HG02973 (cell line): ENCODE data around the gene EHBP1.
"Not testable (repeated sequence)": the region's sequence is repeated elsewhere in the genome, so short reads cannot be mapped to it uniquely, and the experiment has no call there.

Experiments used
- ATAC-seq: cut with Tn5 transposase; IDR thresholded peaks from one replicate; pipeline ENCODE4 v1.9.1; 2021; ENCODE audit warnings: moderate library complexity; ENCODE audit not compliant: unreplicated experiment

EHBP1 gene

DNA sequence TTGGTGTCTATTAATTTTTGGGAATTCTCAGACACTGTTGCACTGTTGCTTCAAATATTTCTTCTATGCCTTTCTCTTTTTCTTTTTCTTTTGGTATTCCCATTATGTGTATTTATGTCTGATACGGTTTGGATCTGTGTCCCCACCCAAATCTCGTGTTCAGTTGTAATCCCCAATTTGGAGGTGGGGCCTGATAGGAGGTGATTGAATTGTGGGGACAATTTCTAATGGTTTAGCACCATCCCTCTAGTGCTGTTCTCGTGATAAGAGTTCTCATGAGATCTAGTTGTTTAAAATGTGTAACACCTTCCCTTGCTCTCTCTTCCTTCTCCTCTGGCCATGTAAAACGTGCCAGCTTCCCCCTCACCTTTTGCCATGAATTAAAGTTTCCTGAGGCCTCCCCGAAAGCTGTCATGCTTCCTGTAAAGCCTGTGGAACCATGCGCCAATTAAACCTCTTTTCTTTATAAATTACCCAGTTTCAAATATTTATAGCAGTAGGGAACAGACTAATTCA is 26.8 kb downstream of the EHBP1 start:
- no peak for ATAC-seq

DNA sequence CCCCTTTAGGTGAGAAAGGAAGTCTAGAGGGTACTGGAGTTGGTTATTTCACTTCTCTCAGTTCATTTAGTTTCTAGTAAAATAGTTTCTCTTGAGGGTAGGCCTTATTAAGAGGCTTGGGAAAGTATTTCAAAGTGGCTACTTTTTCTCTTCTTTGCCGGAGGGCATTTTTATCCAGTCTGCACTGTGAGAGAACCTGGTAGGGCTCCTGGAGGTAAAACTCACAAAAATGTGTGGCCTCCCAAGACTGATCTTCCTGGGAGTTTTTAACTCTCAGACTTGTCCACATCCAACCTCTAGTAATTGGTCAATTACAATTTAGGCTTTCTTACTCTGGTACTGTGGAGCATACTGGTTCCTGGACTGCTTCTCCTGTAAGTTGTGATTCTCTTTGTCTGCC is 28.0 kb downstream of the EHBP1 start:
- ATAC-seq, result no peak

DNA sequence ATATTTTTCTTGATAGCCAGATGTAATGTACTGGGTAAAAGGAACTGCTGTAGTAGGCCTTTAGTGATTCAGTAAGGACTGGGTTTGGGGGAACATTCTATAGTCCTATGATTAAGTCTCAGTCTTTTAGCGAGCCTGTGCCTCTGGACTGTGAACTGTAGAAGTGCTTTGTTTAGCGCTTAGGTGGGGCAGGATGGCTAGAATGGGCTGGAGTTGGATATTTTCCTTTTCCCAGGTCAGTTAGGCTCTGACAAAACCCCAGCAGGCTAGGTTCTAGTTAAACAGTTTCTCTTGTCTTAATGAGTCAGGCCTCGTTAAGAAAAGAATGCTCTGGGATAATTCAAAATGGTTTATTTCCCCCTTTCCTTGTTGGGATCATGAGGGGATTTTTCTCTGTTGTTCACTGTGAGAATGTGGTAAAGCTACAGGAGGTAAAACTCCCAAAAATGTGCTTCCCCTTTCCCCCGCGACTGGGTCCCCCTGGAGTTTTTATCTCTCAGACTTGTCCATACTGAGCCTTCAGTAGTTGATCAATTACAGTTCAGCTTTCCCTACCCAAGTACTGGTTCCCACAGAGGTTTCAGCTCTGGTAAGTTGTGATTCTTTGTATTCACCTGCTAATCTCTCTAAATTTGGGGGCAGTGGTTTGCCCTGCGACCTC is 31.5 kb downstream of the EHBP1 start:
- ATAC-seq, result no peak

DNA sequence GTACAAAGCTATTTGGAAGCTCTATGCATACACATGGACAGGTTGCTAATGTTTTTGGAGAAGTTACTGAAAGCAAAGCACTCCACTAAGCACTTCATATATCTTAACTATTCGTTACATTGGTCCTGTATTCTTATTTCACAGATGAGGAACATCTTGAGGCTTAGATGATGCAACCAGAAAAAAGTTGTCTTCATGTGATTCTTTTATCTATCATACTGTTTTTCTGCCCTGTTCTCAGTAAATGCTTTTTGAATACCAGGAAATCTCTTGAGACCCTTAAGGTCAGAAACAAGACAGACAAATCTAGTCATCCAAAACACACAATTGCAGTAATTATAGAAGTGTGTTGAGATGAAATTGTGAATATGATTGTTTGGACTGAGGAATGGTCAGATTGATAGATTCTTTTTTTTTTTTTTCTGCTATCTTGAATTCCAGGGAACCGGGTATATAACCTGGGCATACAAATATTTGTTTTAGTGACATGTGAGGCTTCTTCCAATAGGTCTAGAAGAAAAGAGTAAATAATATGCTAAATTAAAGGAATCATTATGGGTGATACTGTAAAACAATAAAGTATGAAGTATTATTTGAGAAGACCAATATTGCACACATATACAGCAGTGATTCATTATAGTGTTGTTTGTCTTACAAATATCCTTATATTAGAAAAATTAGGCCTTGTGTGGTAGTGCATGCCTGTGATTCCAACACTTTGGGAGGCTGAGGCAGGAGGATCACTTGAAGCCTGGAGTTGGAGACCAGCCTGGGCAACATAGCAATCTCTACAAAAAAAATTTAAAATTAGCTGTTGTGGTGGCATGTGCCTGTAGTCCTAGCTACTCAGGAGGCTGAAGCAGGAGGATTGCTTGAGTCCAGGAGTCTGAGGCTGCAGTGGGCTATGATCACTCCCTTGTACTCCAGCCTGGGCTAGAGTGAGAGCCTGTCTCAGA is 33.7 kb downstream of the EHBP1 start:
- ATAC-seq, result no peak

DNA sequence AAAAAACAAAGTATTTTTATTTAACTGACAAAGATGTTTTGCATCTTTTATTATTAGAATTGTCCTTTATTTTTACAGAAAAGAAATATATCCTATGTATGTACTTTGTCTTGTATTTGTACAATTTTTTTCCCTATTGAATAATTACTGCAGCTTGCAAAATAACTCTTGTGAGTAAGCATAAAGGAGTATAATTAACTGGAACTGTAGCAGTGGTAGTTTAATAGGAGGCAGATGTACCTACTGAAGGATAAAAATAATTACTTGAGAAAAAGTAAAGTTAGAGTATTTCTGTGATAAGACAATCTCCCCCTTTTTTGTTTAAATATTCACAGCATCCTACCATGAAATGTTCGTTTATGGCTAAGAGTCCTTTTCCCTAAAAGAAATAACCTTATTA is 34.7 kb downstream of the EHBP1 start:
- ATAC-seq, result no peak

DNA sequence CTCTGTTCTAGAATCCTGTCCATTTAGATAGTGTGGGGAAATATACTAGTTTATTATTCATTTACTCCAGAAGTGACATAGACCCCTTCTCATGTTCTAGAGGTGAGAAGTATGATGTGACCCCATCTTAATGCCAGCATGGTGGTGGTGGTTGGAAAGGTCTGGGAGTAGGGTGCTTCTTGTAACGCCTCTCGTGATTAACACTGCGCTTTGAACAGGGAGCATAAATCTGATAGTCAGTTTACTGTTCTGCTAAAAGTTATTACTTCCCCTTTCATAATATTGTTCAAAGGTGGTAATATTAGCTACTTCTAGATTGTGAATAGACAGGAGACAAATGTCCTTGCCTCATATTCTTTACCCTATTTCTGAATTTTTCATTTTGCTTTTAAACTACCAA is 35.6 kb downstream of the EHBP1 start:
- no peak for ATAC-seq

DNA sequence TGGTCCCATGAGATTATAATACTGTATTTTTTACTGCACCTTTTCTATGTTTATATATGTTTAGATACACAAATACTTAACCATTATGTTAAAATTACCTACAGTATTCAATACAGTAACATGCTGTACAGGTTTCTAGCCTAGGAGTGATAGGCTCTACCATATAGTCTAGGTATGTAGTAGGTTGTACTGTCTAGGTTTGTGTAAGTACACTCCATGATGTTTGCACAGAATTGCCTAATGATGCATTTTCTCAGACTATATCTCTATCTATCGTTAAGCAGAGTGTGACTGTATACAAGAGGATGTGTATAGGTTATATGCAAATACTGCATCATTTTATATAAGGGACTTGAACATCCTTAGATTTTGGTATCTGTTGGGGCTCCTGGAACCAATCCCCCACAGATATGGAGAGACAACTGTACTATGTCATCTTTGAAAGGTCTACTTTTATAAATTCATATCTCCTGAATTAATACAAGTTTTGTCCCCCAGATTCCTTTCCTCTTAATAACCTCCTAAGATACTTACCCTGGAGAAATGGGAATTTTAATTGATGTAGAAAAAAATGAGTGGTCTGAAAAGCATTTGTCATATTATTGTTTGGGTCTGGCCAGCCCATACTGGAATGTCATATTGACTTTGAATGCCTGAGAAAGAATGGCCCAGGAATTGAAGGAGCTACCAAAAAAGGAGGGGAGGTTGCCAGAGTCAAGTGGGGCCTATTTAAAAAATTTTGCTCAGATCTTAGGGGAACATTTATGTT is 36.6 kb downstream of the EHBP1 start:
- ATAC-seq, result no peak

DNA sequence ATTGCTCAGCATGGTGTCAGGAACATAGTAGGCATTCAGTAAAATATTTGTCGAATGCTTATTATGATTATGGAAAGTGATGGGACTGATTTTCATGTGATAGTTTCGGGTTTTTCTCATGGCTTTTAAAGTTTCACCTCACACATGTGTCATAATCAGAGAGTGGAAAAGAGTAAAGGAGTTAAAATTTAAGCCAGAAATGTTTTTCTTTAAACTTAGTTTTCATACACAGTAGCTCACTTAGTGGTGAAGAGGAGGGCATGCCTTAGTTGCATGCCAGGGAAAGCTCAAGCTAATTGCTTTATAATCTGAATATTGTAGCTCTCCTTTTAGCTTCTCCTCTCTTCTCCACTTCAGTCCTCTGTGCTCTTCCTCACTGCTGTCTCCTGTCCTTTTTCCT is 38.0 kb downstream of the EHBP1 start:
- ATAC-seq, result no peak

DNA sequence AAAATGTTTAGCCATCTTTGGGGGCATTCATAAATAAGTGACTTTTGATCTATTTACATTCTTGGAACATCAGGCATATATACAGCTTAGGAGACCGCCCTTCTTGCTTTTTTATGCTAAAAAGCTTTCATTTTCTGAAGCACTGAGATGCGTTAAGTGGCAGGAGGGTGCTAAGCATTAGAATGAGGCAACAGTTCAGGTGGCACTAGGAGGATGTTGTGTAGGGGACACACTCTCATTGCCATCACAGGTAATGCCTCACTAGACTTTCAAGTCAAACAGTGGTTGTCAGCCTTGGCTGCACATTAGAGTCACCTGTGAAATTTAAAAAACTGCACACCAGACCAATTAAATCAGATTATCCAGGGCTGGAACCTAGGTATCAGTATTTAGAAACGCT is 39.1 kb downstream of the EHBP1 start:
- ATAC-seq, result no peak

DNA sequence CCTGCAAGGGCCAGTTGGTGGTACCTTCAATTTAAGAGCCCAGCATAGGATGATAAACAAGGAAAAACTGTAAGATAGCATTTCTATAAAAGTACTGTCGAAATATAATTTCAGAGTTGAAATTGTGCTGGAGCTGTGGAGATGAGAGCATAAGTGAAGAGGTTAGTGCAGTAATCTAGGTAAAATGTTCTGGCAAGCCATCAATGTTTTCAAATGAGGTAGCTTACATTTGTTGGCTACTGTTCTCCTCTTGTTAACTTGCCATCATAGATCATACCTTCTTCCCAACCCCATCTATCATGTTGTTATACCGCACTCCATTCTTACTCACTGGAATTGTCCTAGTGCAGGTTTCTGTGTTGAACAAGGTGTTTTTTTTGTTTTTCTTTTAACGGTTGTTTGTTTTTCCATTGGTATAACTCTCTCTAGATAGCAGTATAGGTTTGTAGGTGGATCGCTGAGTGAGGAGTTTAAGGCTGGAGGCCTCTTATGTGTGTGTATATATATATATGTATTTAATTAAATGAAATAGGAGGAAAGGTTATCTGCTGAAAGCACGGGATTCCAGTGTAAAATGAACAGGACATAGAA is 40.5 kb downstream of the EHBP1 start:
- ATAC-seq, result no peak

DNA sequence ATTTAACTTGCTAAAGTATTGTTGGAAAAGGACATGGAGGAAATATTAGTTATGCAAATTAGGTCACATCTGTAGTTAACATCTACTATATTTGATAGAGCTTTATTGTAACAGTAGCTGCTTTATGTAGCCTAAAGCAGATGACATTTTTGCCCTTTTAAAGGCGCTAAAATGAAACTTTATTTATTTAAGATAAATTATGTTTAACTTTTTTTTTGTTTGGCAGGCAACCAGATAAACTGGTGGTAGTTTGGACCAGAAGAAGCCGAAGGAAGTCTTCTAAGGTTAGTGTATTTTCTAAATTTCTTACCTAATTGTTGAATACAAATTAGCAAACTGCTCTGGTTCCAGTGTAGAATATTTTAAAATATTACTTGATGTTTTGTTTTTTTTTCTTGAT is 41.7 kb downstream of the EHBP1 start:
- ATAC-seq, result no peak

DNA sequence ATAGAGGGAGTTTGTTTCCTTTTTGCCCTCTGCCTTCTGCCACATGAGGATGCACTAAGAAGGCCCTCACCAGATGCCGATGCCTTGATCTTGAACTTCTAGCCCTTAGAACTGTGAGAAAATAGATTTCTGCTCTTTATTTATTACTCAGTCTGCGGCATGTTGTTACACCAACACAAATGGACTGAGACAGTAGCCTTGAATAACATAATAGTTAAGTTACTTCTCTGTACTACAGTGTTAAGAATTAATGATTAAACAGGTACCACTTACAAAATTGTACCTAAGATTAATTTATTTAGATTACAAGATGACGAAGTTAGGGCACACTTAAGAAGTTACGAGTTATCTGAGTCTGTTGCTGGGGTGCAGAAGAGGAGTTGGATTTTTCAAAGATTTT is 42.4 kb downstream of the EHBP1 start:
- no peak for ATAC-seq

DNA sequence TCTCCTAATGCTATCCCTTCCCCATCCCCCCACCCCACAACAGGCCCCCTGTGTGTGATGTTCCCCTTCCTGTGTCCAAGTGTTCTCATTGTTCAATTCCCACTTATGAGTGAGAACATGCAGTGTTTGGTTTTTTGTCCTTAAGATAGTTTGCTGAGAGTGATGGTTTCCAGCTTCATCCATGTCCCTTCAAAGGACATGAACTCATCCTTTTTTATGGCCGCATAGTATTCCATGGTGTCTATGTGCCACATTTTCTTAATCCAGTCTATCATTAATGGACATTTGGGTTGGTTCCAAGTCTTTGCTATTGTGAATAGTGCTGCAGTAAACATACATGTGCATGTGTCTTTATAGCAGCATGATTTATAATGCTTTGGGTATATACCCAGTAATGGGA is 43.6 kb downstream of the EHBP1 start:
- ATAC-seq, result not testable (repeated sequence)

DNA sequence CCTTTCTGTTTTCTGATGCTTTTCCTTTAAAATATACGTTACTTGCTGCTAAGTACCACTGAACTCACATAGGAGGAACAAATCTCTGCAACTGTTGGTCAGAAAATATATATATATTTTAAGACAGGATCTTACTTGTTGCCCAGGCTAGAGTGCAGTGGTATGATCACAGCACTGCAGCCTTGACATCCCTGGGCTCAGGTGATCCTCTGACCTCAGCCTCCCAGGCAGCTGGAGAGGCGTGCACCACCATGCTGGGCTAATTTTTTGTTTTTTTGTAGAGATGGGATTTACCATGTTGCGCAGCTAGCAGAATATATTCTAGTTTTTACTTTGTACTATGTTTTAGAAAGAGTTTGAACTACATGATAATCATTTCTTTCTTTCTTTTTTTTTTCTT is 51.5 kb downstream of the EHBP1 start:
- ATAC-seq, result no peak

DNA sequence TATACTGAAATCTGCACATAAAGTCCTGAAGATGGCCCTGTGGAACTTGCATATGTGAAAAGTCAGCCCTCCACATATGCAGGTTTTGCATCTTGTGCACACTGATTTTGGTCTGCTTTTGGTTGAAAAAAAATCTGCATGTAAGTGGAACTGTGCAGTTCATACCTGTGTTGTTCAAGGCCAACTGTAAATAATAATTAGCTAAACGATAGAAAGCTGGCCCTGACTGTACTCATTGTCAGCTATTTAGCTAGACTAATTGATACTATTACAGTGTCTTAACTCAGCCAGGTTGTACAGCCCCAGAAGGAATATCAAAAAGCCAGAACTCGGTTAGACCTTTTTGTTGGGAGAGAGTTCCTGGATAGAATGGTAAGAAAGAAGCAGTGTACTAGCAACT is 54.5 kb downstream of the EHBP1 start:
- ATAC-seq, result no peak

DNA sequence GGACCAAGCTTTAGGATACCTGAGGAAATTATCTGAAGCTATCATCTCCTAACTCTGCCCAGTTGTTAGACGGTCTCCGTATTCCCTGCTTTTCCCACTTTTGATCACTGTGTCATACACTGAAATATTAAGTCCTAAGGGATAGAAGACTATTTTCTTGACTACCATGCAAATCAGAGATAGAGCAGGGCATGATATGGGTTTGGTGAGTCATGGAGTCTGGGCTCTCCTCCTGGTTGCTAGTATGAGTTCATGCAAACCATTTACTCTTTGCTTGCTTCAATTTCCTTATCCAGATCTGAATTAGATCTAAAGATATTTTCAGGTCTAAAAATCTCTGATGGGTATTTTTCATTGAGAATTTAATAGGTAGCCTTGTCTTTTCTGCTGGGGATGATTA is 55.0 kb downstream of the EHBP1 start:
- no peak for ATAC-seq

DNA sequence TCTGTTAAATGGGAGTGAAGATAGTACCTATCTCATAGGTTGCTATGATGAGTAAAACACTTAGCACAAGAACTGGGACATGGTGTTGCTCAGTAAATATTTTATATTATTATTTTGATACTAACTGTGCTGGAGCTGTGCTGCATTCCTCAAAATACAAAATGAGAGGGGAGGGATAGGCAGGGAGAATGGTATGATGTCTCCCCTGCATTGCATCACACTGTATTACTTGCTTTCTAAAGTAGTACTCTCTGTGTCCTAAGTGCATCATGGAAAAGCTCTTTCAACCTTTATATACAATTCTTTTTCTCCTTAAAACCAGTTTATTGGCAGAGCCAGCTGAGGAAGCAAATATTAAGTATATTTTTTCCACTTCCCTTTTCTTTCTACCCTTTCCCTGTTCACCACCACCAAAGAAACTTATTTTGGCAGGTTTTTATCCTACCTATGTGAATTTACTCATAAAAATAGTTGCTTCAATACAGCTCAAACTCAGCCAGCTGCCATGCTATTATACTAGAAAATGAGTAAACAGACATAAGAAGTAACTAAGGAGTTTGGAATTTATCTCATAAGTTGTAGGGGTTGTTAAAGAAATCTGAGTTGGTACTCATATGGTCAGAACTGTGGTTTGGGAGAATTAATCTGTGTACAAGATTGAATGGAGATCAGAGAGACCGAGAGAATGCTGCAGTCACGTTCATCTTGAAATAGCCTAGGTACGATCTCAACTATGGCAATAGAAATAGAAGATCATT is 60.3 kb downstream of the EHBP1 start:
- no peak for ATAC-seq

DNA sequence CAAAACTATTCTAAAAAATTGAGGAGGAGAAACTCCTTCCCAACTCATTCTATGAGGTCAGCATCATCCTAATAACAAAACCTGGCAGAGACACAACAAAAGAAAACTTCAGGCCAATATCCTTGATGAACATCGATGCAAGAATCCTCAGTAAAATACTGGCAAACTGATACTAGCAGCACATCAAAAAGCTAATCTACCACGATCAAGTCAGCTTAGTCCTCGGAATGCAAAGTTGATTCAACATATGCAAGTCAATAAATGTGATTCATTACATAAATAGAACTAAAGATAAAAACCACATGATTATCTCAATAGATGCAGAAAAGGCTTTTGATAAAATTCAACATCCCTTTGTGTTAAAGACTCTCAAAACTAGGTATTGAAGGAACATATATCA is 63.1 kb downstream of the EHBP1 start:
- no peak for ATAC-seq

DNA sequence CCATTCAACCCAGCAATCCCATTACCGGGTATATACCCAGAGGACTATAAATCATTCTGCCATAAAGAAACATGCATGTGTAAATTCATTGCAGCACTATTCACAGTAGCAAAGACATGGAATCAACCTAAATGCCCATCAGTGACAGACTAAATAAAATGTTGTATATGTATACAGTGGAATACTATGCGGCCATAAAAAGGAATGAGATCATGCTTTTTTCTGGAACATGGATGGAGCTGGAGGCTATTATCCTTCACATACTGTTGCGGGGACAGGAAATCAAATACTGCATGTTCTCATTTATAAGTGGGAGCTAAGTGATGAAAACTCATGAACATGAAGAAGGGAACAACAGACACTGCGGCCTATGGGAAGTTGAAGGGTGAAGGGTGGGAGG is 65.1 kb downstream of the EHBP1 start:
- no peak for ATAC-seq
